OCI-LY7 (cell line): ENCODE measurements around the gene KLF11. TPM values are rescaled to one million over a fixed set of nuclear protein-coding genes. Genes with fewer than 3 reads are reported as not detected.

Experiments used
- BruUV-seq: library from RNA; stranded (reverse); fragments of 400-500 nt; replicated peaks from 2 replicates; lab custom pipeline; 2021; lab: Mats Ljungman, UMichigan
- CTCF ChIA-PET: fragments of 300-600 bp; sonication (Branson Sonifier 250); formaldehyde crosslinking; loops from one replicate; lab custom pipeline; 2022; ENCODE audit warnings: antibody characterized with exemption; ENCODE audit not compliant: unreplicated experiment; lab: Charles Lee
- POLR2A ChIA-PET: fragments of 300-600 bp; sonication (Branson Sonifier 250); formaldehyde crosslinking; loops from one replicate; lab custom pipeline; 2022; ENCODE audit warnings: antibody characterized with exemption; lab: Charles Lee
- DNase-seq: peaks from one replicate; pipeline ENCODE4 v3.0.0-alpha.2; 2015; ENCODE audit warnings: low spot score
- H2AFZ ChIP-seq: fragments of 200-600 bp; sonication (generic), shearing (Covaris generic); 2 replicates; pipeline ENCODE4 v1.6.1; 2014; ENCODE audit warnings: mild to moderate bottlenecking, antibody characterized with exemption, low read length, moderate library complexity
- H3K27ac ChIP-seq: fragments of 200-600 bp; sonication (generic); 2 replicates; pipeline ENCODE4 v1.5.1; 2014; ENCODE audit warnings: mixed run types, low read depth, mild to moderate bottlenecking, moderate library complexity, low read length, inconsistent platforms; ENCODE audit not compliant: poor library complexity, severe bottlenecking
- H3K36me3 ChIP-seq: fragments of 200-600 bp; sonication (generic); 2 replicates; pipeline ENCODE4 v1.6.1; 2014; ENCODE audit warnings: mild to moderate bottlenecking, antibody characterized with exemption, low read length, moderate library complexity, mixed read lengths; ENCODE audit not compliant: insufficient read depth
- H3K4me1 ChIP-seq: fragments of 200-600 bp; sonication (generic); 2 replicates; pipeline ENCODE4 v1.5.1; 2014; ENCODE audit warnings: mild to moderate bottlenecking, low read length; ENCODE audit not compliant: insufficient read depth, poor library complexity, severe bottlenecking
- H3K4me2 ChIP-seq: fragments of 200-600 bp; sonication (generic); 2 replicates; pipeline ENCODE4 v1.6.1; 2014; ENCODE audit warnings: mild to moderate bottlenecking, low read length
- H3K4me3 ChIP-seq: fragments of 200-600 bp; sonication (generic); 2 replicates; pipeline ENCODE4 v1.5.1; 2014; ENCODE audit warnings: mild to moderate bottlenecking, low read depth, low read length; ENCODE audit not compliant: poor library complexity, severe bottlenecking
- H3K79me2 ChIP-seq: fragments of 200-600 bp; sonication (generic); 2 replicates; pipeline ENCODE4 v1.6.1; 2016; ENCODE audit warnings: low read depth, mild to moderate bottlenecking, low read length, moderate library complexity, mixed read lengths; ENCODE audit not compliant: insufficient read depth
- H3K9me2 ChIP-seq: fragments of 200-600 bp; sonication (generic); 2 replicates; pipeline ENCODE4 v1.6.1; 2016; ENCODE audit warnings: mild to moderate bottlenecking, low read length, mixed read lengths; ENCODE audit not compliant: insufficient read depth
- H3K9me3 ChIP-seq: fragments of 200-600 bp; sonication (generic); 2 replicates; pipeline ENCODE4 v1.6.1; 2014; ENCODE audit warnings: mild to moderate bottlenecking, mixed run types, low read length, mixed read lengths
- H4K20me1 ChIP-seq: fragments of 200-600 bp; sonication (generic); 2 replicates; pipeline ENCODE4 v1.6.1; 2014; ENCODE audit warnings: mild to moderate bottlenecking, antibody characterized with exemption, low read length, moderate library complexity, mixed read lengths; ENCODE audit not compliant: insufficient read depth
- CTCF ChIP-seq: fragments of 200-600 bp; sonication (generic); conservative IDR thresholded peaks from 2 replicates; pipeline ENCODE4 v1.5.1; 2014; ENCODE audit warnings: mild to moderate bottlenecking, antibody characterized with exemption, low read length, moderate library complexity, mixed read lengths
- EZH2phosphoT487 ChIP-seq: fragments of 200-600 bp; sonication (generic); IDR thresholded peaks from 2 replicates; pipeline ENCODE4 v1.6.1; 2018; ENCODE audit warnings: low read depth, borderline replicate concordance, mild to moderate bottlenecking, mixed run types, antibody characterized with exemption, low read length, moderate library complexity, mixed read lengths
- intact Hi-C: fragments of 100-400 bp; cut with micrococcal nuclease; formaldehyde crosslinking; loops from one replicate; pipeline ENCODE4 v1.10.0; 2022; ENCODE audit not compliant: unreplicated experiment
- total RNA-seq, 2 experiments: library from RNA; depleted of rRNA in 1 of 2; stranded (reverse); fragments of >200 nt in 1 of 2; shearing (Covaris generic) in 1 of 2; gene quantifications; 2 replicates each; pipeline ENCODE4 v1.2.3, GENCODE V29; 2014 to 2022

KLF11 gene
- total RNA-seq, 2 experiments from 2014 or later, result 6.5 to 14.9 TPM

DNA sequence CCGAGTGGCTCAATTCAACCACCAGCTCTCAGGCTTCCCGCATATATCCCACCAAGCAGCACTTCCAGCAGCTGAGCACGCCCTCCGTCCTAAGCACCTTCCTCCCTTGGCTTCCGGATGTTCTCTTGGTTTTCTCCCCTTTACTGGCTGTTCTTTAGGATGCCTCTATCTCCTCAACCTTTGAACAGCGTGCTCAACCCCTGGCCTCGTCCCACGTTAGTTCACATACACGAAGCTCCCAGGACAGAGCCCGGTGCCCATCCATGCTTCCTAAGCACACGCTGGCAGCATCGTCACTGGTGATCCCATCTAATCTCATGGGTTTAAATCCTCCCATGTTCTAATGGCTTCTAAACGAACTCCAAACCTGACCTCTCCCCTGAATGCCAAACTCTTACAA is 33.2 kb downstream of the KLF11 start:
- Histone ChIP-seq H2AFZ (no peak overlapping the region), H3K4me1 (peaks cover 35% of the 10 kb centered on the region), H3K36me3 (no peaks in the 10 kb centered on the region), H3K9me3 (no peaks in the 10 kb centered on the region), H3K4me3 (no peak overlapping the region), H3K9me2 (no peaks in the 10 kb centered on the region), H3K4me2 (no peak overlapping the region), H3K79me2 (no peaks in the 10 kb centered on the region), H3K27ac (no peak overlapping the region), H4K20me1 (no peaks in the 10 kb centered on the region)
- TF ChIP-seq EZH2phosphoT487 (no peak), CTCF (no peak)
- intact Hi-C loops, result no loop called here
- no peak for DNase-seq
- ChIA-PET POLR2A (no interaction called here), CTCF (no interaction called here)
- BruUV-seq, result no TSS peak

DNA sequence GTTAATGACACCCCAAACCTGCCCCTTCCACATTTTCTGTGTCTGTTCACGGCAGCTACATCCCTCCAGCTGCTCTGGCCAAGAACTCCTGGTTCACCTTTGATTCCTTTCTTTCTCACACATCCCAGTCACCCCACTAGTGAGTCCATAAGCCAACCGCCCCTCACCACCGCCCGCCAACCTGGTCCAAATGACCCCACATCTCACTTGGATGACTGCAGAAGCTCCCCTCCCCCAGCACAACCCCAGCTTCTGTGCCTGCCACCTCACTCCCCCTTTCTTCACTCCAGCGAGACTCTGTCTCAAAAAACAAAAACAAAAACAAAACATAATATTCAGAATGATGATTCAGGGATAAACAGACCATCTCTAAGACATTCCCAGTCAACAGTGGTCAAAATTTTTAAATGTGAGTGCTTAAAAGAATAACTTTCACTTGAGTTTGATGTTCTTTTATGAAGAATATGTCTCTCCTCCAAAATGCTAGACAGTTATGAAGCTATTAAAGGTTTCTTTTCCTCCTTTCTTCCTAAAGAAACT is 33.7 kb downstream of the KLF11 start:
- no peak overlapping the region for H3K27ac ChIP-seq
- no peak for DNase-seq
- TF ChIP-seq EZH2phosphoT487 (no peak), CTCF (no peak)
- intact Hi-C loops, result no loop called here
- H3K36me3 ChIP-seq, result no peaks in the 10 kb centered on the region
- no peaks in the 10 kb centered on the region for H3K79me2 ChIP-seq
- ChIA-PET POLR2A (interaction anchor here (1.2 kb wide), 1 partner anchor 8 kb away, joined by 3 read pairs; no protein-coding TSS in a partner anchor), CTCF (no interaction called here)
- no peak overlapping the region for H3K4me3 ChIP-seq
- no peaks in the 10 kb centered on the region for H4K20me1 ChIP-seq
- peaks cover 36% of the 10 kb centered on the region for H3K4me1 ChIP-seq
- H2AFZ ChIP-seq, result no peak overlapping the region
- no TSS peak for BruUV-seq
- no peak overlapping the region for H3K4me2 ChIP-seq
- H3K9me2 ChIP-seq, result no peaks in the 10 kb centered on the region
- H3K9me3 ChIP-seq, result no peaks in the 10 kb centered on the region

- POLR2A ChIA-PET, result interaction anchor here (1.2 kb wide), 1 partner anchor 8 kb away, joined by 3 read pairs; no protein-coding TSS in a partner anchor
- H3K4me2 ChIP-seq, result no peak overlapping the region
Measured at GRCh38 chr2:10078001-10078400, 34.7 kb downstream of the KLF11 start.

More at GRCh38 chr2:10078001-10078400, 34.7 kb downstream of the KLF11 start:
- H3K9me3 ChIP-seq, result no peaks in the 10 kb centered on the region
- H4K20me1 ChIP-seq, result no peaks in the 10 kb centered on the region
- peaks cover 42% of the 10 kb centered on the region for H3K4me1 ChIP-seq
- no peaks in the 10 kb centered on the region for H3K79me2 ChIP-seq
- no peak overlapping the region for H3K27ac ChIP-seq
- H3K36me3 ChIP-seq, result no peaks in the 10 kb centered on the region
- TF ChIP-seq CTCF (no peak), EZH2phosphoT487 (no peak)
- no peaks in the 10 kb centered on the region for H3K9me2 ChIP-seq
- no peak for DNase-seq
- CTCF ChIA-PET, result no interaction called here
- no TSS peak for BruUV-seq
- H3K4me3 ChIP-seq, result no peak overlapping the region
- H2AFZ ChIP-seq, result no peak overlapping the region
- intact Hi-C loops, result no loop called here
